Subcutaneous adipose tissue (tissue), 4 donors: ENCODE results near the gene SUN1. TPM values are rescaled to one million over a fixed set of nuclear protein-coding genes. Genes with fewer than 3 reads are reported as not detected.

Experiments
- CTCF ChIP-seq: fragments of 450-650 bp; IDR thresholded peaks from one replicate; pipeline ENCODE4 v1.5.1; 2016; ENCODE audit warnings: low read depth, mild to moderate bottlenecking, control low read depth, antibody characterized with exemption, moderate library complexity
- total RNA-seq, 4 donors: library from RNA; depleted of rRNA; stranded (reverse); fragments of >200 nt; gene quantifications; one replicate each; pipeline ENCODE4 v1.1.0, GENCODE V29; 2016

Gene SUN1
- total RNA-seq, 4 donors from 2014 or later = 103 to 239 (median 166) TPM

DNA sequence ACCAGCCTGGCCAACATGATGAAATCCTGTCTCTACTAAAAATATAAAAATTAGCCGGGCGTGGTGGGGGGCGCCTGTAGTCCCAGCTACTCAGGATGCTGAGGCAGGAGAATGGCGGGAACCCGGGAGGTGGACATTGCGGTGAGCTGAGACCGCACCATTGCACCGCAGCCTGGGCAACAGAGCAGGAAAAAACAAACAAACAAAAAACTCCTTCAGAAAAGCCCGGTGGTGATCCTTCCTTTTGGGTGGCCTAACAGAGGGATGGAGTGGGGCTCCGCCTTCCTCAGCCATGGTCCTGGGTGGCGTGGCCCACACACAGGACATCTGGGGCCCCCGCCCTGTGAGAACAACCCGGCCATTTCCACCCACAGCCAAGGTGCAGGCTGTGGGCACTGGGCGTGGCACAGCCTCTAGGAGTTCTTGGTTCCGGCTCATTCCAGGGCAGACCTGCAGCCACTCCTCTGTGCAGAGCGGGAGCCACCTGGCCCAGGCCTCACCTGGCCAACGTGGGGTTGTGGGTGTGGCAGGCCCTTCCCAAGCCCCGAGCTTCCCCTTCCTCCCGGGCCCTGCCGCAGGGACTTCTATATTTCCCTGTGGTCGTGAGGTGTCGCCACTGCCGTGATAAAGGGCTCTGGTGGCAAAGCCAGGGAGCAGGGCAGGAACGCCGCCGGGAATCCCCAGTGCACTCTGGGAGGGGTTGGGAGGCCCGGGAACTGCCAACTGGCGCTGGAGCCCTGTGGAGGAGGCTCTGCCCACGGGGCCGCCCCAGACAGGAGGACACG lies 81.7 kb downstream of the SUN1 start:
- TF ChIP-seq CTCF = no peak

- TF ChIP-seq CTCF = no peak
These were observed 82.4 kb downstream of the SUN1 start for GRCh38 chr7:914521-915194.

GRCh38 chr7:915291-916218 lies 83.3 kb downstream of the SUN1 start:
- TF ChIP-seq CTCF = no peak

DNA sequence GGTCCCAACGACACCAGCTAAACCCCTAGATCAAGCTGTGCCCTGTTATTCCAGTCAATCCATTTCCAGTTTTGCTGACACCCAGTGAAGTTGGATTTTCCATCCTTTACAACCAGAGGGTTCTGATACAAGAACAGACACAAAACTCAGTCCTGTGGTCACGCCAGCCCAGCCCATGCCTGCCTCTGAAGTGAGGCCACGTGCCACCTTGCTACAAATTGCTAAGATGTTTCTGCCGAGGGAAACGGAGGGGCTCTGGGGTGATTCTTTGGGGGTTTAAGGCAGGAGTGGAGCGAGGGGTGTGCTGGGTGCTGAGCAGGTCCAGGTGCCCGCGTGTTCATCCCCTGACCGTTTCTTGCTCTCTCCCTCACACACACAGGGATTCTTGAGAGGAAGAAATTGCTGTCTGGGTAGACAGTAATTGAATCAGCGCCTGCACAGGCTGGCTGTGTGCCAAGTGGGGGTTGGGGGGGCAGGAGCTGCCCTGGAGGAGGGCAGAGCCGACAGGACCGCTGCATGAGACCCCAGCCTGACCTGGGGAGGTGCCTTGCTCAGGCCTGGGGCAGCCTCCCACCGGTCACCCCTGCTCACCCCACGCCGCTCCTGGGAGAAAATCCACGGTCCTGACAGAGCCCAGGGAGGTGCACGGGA lies 84.1 kb downstream of the SUN1 start:
- TF ChIP-seq CTCF = no peak

- no peak for TF ChIP-seq CTCF
These were observed 85.2 kb downstream of the SUN1 start for GRCh38 chr7:917255-918117.

DNA sequence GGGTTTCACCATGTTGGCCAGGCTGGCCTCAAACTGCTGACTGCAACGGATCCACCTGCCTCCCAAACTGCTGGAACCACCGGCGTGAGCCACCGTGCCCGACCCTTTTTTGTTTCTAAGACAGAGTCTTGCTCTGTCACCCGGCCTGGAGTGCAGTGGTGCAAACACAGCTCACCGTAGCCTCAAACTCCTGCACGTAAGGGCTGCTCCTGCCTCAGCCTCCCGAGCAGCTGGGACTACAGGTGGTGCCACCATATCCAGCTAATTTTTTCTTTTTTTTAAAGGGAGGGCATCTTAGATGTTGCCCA lies 85.8 kb downstream of the SUN1 start:
- TF ChIP-seq CTCF = no peak
